ENCODE results near the gene PTBP1.

DNA sequence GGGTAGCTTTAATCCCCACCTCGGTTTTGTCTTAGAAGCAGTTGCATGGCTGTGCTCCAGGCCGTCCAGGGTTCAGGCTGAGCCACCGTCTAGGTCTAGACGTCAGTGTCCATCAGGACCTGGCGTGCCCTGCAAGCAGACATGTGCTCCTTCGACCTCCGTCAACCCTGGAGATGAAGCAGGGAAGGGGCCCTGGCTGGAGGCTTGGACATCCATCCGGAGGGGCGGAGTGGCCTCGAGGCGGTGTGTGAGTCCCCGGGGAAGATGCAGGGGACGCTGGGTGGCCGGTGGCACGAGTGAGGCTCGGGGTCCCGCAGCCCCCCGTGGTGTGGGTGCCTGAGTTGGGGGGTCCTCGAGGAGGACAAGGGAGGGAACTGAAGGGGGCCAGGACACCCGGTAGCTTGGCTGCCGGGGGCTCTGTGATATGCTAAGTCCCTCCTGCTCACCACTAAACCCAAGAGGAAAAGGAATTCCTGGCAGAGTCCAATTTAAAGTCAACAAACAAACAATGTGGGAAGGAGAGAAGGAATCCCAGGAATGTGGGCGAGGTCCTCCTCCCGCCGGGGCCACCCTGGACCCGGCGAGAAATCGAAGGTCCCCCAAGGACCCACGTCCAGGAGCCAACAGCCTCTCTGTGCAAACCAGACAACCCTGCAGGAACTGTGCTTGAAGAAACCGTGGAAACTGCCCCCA lies 14.9 kb upstream of the PTBP1 start:
- TF ChIP-seq, protein P1, sequence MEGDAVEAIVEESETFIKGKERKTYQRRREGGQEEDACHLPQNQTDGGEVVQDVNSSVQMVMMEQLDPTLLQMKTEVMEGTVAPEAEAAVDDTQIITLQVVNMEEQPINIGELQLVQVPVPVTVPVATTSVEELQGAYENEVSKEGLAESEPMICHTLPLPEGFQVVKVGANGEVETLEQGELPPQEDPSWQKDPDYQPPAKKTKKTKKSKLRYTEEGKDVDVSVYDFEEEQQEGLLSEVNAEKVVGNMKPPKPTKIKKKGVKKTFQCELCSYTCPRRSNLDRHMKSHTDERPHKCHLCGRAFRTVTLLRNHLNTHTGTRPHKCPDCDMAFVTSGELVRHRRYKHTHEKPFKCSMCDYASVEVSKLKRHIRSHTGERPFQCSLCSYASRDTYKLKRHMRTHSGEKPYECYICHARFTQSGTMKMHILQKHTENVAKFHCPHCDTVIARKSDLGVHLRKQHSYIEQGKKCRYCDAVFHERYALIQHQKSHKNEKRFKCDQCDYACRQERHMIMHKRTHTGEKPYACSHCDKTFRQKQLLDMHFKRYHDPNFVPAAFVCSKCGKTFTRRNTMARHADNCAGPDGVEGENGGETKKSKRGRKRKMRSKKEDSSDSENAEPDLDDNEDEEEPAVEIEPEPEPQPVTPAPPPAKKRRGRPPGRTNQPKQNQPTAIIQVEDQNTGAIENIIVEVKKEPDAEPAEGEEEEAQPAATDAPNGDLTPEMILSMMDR (IDR thresholded peaks at IDR 0.05) = no peak
- TF ChIP-seq EP300 (IDR thresholded peaks at IDR 0.05) (no peak), POLR2A (IDR thresholded peaks at IDR 0.05) (no peak)
